GM19099 (cell line): Measurements from ENCODE around the gene BBS4.

Experiments used
- POLR2A ChIP-seq: IDR thresholded peaks from 3 replicates; pipeline ENCODE4 v1.6.1; 2011; ENCODE audit warnings: low read depth; ENCODE audit not compliant: insufficient read length; ENCODE audit errors: extremely low read depth

Gene BBS4

DNA sequence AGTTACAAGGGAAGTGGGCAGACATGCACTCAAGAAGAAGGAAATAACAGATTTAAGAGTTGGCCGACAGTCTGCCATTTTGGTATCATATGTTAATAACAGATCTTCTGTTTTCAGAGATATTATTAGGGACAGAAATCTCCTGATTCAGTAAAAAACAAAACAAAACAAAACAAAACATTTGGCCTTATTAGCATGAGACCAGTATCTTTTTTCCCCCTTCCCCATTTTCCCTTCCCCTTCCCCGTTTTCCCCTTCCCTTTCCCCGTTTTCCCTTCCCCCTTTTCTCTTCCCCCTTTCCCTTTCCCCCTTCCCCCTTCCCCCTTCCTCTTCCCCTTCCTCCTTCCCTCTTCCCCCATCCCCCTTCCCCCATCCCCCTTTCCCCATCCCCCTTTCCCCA lies 39.4 kb downstream of the BBS4 start:
- no peak for TF ChIP-seq POLR2A

DNA sequence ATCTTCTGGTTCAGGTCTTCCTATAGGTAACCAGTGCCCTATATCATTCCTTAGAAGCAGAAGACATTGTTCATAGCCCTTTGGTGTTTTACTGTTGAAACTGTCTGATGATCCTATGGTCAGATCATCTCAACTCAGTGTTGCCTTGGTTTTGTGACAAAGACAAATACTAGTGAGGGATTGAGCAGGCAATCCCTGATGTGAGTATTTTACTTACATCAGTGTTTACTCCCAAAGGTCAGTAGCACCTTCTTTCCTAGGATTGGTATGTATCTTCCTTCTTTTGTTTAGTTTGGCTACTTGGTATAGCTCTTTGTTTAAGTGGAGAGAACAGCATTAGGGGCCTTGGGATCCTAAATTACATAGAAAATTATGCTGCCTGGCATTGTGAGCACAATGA lies 41.1 kb downstream of the BBS4 start:
- no peak for TF ChIP-seq POLR2A

DNA sequence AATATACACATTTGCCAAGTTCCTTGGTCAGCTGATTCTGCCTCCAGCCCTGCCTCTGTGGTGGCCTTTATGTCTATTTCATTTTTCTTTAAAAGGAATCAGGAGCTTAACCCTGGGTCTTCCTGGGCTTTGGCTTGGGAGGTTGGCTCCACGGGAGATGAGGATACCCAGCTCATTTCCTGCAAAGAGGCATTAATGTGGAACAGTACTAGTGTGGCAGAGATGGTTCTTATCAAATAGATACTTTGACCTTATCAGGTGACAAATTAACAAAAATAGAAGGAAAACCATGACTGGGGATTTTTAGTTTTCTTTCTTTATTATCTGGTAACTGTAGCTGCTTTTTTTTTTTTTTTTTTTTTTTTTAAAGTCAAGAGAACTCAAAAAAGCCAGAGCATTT lies 42.8 kb downstream of the BBS4 start:
- no peak for TF ChIP-seq POLR2A

DNA sequence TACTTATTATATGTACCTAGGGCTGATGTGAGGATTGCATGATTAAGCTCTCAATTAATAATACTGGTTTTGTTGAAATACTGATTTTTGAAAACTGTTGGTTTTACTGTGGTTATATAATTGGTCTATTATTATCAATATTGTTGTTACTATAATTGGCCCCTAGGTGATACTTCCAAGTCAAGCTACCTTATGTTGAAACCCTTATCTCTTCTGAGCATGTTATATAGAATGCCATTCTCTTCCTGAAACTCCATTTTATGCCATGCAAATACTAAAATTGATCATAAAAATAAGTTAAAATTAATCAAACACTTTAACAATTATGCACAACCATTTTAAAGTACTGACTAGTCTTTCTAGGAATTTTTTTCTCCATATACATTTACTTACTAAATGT lies 46.1 kb downstream of the BBS4 start:
- TF ChIP-seq POLR2A, result no peak

DNA sequence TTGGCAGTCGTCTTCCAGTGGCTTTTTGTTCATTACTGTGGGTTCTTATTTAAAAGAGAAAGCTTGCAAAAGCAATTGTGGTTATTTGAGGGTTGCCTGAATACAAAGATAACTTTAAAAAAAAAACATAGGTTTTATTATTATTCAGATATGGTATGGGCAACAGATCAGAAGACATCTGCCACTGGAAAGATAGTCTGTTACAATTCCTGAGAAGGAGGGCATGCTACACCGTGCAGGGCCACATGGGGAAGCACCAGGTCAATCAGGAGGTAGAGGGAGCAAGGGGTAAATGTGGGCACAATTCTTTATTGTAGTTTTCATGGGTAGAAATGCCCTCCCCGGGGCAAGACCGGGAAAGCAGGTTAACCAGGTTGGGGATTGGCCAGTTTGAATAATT lies 46.5 kb downstream of the BBS4 start:
- no peak for TF ChIP-seq POLR2A

DNA sequence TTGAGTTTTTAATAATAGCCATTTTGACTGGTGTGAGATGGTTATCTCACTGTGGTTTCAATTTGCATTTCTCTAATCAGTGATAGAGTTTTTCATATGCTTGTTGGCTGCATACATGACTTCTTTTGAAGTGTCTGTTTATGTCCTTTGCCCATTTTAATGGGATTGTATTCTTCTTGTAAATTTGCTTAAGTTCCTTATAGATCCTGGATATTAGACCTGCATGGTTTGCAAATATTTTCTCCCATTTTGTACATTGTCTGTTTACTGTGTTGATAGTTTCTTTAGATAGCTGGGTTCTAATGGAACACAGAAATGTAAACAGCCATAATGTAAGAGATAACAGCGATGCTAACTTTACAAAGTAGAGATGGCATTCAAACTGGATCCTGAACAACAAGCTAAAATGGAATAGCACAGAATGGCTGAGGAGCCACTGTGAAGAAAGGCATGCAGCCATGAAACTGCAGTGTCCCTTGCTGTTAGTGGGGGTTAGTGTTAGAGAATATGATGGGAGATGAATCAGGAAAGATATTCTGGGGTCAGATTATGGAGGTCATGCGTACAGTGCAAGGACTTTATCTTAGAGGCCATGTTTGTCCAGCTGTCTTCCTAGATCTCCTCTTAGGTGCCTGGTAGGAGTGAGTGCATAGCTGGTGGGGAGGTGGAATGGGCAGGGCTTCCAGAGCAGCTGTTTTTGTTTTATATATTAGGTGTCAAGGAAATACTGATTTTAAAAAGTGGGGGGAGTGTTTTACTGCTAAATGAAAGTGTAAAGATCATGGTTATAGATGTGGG lies 48.1 kb downstream of the BBS4 start:
- TF ChIP-seq POLR2A, result no peak

DNA sequence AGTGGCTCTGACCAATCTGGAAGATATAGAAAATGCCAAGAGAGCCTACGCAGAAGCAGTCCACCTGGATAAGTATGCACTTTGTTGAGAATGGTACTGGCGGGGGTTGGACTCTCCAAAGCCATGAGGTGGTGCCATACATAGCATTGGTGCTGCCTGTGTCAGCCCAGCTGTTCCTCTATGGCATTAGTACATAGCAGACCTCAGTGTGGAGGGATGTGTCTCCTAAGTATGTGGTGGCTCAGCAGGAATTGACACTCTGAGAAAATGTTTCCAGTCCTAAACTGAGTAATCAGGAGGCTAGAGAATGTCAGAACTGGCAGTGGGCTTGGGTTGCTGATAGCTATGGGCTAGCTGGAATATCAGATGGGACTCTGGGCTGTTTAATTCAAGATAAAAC lies 49.1 kb downstream of the BBS4 start:
- TF ChIP-seq POLR2A, result no peak

DNA sequence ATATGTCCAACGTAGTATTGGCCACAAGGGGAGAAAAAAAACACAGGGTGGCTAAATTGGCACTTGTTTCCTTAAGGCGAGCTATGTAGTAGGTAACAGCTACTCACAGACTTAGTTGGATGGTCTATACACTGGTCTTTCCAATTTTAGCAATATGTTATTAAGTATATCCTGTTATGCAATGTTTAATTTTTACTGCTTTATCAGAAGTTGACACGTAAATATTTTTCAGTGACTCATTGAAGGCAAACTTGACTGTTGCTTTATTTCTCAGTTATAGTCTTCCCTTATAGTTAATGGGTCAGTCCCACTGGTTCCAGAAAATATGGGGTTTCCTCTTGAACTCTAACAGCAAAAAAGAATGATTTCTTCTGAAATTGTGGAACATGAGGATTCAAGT lies 51.1 kb downstream of the BBS4 start:
- no peak for TF ChIP-seq POLR2A

DNA sequence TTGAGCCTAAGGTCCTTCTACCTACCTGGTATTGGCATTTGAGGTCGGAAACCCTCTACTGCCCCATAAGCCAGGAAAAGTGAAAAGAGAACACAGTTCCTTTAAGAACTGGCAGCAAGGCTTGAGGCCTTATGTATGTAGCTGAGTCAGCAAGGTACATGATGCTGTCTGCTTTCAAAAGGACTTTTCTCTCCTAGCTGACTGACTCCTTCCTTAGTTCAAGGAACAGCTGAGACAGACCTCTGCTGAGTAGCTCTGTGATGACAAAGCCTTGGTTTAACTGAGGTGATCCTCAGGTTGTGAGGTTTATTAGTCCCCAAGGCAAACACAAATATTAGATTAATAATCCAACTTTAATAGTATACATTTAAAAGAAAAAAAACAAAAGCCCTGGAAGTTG lies 51.7 kb downstream of the BBS4 start:
- TF ChIP-seq POLR2A, result no peak

DNA sequence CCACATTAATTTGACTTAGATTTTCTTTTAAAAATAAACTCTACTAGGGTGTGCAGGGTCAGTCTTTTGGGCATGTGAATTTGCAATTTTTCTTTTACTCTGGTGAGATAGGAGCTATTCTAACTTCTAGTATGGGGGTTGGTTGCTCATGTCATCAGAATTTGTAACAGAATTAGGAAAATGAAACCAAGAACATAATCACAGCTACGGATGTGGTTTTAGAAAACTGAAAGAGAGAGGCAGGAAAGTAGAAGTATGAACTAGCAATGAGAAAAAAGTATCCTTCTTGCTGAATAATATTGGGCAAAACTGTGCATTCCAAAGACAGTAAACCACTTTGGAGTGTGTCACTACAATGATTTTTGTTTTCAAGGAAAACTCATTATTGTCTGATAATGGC lies 54.2 kb downstream of the BBS4 start:
- no peak for TF ChIP-seq POLR2A

DNA sequence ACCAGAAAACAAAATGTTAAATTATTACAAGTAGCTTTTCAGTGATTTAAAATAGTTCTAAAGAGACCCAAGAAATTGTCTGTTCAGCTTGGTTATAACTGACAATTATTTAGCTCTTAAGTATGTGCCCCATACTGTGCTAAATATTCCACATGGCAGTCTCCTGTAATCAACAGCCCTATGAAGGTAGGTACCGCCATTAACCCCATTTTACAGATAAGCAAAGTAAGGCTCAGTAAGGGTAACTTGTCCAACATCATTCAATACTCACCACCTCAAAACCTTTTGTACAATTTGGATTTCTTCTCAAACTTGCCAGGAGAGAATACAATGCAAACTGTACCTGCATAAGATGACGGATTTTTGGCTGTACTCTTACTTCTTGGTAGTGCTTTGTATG lies 63.7 kb downstream of the BBS4 start:
- TF ChIP-seq POLR2A, result no peak

DNA sequence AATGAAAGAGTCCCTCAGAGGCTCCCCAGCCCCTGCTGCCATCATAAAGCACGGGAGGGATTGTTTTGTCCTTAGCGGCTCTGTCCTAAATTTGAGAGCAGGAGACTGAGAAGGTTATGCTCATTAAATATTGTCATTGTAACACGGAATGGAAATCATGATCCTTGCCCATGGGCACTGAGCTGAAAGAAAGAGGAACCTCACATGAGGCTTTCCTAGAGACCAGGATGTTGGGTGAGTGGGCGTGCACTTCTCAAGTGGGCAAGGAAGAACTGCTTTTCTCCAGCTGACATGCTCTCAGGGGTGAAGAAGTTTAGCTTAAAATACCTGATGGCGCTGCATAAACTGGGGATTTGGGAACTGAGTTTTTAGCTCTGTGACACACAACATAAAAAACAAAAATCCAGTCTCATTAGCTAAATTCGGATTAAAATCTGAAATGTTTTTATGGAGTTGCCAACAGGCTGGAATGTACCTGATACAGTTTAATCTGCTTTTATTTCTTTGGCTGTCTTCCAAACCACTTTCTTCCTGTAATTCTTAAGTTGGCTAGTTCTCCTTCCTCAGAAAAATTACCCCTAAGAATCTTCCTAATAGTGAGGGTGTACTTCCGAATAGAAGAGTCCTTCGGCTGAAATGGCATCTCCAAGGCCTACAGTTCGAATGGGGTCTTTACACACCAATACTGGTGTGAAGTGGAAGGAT lies 65.9 kb downstream of the BBS4 start:
- no peak for TF ChIP-seq POLR2A

DNA sequence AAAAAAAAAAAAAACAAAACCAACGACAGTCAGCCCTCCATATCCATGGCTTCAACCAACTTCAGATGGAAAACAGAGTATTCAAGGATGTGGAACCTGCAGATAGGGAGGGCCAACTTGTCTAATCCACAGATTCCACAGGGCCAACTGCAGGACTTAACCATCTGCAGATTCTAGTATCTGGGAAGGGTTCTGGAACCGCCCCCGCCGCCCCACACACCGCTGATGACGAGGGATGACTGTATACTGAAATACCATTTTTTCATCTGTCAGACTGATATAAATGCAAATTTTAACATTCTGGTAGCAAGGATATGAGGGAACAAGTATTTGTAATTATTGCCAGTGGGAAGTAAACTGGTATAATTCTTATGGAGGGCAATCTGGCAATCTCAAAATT lies 68.1 kb downstream of the BBS4 start:
- TF ChIP-seq POLR2A, result no peak

DNA sequence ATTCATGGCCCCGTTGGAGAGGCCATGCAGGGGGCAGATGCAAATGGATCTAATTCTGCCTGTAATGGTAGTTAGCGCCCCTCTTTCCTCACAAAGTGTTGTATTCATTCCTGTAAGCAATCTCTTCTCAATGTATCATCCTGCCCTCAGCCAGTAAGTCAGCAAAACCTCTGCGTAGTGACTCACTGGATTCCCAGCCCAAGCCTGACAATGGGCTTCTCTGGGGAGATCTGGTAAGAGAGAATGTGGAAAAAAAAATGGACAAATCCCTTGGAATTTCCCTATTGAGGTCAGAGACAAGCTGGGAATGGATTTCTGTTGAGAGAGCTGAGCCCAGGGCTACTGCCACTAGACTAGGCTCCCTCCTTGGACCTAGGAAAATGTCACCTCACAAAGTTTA lies 72.2 kb downstream of the BBS4 start:
- TF ChIP-seq POLR2A, result no peak

DNA sequence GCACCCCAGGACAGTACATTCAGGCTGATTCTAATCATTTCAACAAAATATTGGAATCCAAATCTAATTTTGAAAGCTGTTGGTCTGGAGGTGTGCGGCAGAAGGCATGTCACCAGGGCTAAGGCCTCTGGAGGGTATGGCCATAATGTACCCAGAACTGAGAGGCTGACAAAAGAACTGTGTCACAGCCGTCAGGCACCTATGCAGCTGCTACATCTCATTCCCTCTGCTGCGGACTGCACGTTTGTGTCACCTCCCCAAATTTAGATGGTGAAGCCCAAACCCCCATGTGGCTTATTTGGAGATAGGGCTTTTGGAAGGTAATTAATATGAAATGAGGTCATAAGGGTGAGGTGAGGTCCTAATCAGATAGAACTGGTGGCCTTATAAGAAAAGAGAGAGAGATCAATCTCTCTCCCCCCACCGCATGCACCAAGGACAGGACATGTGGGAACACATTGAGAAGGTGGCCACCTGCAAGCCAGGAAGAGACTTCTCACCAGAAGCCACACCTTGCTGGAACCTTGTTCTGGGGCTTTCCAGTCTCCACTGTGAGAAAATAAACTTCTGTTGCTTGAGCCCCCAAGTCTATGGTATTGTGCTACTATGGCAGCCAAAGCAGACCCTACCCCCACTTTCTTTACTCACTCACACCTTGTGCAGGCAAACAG lies 74.7 kb downstream of the BBS4 start:
- TF ChIP-seq POLR2A, result no peak

DNA sequence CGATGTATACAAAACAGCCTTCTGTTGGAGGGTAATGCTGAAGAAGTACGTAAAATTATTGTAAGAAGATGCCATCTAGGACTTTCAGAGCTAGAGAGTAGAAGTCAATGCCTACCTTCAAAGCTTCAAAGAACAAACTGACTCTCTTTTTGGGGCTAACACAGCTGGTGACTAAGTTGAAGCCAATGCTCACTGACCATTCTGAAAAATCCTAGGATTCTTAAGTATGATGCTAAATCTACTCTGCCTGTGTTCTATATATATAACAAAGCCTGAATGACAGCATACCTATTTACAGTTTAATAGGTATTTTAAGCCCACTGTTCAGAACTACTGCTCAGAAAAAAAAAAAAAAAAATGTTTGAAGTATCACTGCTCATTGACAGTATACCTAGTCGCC lies 78.6 kb downstream of the BBS4 start:
- TF ChIP-seq POLR2A, result no peak
